OCI-LY1 (cell line): Measurements from ENCODE around the gene SNRNP70.

Experiments used
- EZH2 ChIP-seq: fragments of 200-600 bp; sonication (generic), shearing (Covaris generic); IDR thresholded peaks from 2 replicates; pipeline ENCODE4 v1.8.0; 2017; ENCODE audit warnings: borderline replicate concordance, mixed run types, mild to moderate bottlenecking, antibody characterized with exemption, low read length, moderate library complexity, mixed read lengths
- TF ChIP-seq, protein P1 (sequence below): fragments of 200-600 bp; sonication (generic), shearing (Covaris generic); IDR thresholded peaks from 2 replicates; pipeline ENCODE4 v1.5.1; 2017; ENCODE audit warnings: mild to moderate bottlenecking, antibody characterized with exemption, low read length, moderate library complexity, mixed read lengths

DNA sequence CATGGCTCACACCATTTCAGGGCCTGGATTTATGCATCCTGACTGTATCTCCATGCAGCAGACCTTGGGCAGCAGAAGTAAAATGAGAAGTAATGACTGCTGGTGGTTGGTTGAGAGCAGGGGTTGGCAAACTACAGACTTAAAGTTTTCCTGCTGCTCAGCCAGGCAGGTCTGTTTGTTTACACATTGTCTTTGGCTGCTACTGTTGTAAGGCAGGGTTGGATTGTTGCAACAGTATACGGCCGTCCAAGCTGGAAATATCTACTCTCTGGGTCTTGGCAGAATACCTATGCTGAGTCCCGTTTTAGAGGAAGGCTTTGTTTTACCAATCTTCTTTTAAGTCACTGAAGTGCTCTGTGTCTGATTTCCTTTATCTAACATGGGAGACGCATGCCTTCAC is 13.5 kb downstream of the SNRNP70 start:
- TF ChIP-seq, protein P1, sequence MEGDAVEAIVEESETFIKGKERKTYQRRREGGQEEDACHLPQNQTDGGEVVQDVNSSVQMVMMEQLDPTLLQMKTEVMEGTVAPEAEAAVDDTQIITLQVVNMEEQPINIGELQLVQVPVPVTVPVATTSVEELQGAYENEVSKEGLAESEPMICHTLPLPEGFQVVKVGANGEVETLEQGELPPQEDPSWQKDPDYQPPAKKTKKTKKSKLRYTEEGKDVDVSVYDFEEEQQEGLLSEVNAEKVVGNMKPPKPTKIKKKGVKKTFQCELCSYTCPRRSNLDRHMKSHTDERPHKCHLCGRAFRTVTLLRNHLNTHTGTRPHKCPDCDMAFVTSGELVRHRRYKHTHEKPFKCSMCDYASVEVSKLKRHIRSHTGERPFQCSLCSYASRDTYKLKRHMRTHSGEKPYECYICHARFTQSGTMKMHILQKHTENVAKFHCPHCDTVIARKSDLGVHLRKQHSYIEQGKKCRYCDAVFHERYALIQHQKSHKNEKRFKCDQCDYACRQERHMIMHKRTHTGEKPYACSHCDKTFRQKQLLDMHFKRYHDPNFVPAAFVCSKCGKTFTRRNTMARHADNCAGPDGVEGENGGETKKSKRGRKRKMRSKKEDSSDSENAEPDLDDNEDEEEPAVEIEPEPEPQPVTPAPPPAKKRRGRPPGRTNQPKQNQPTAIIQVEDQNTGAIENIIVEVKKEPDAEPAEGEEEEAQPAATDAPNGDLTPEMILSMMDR: no peak
- no peak for TF ChIP-seq EZH2
